Measurements from ENCODE around the gene TF. TPM values are rescaled to one million over a fixed set of nuclear protein-coding genes. Genes with fewer than 3 reads are reported as not detected.

The TF gene
- polyA plus RNA-seq, 3 donors: 0.73 TPM; not detected in 2

GRCh38 chr3:133775835-133776234 lies 29.6 kb downstream of the TF start:
- Histone ChIP-seq H3K27ac (ENCODE audit: low read depth in 1 of 2, low read length in 2 of 2) (no peak overlapping the region), H4K20me1 (ENCODE audit: insufficient read depth, low read length) (no peaks in the 10 kb centered on the region), H2AFZ (ENCODE audit: insufficient read depth, low read depth, low read length, poor library complexity, severe bottlenecking) (no peak overlapping the region), H3K79me2 (ENCODE audit: insufficient read depth, low read length) (no peaks in the 10 kb centered on the region), H3K27me3 (ENCODE audit: control insufficient read depth in 2 of 2, insufficient read depth in 2 of 2, low read length in 2 of 2) (no peaks in the 10 kb centered on the region), H3K36me3 (replicated peaks in 1 of 2; ENCODE audit: control insufficient read depth in 1 of 2, insufficient read depth in 2 of 2, low read length in 2 of 2) (no peaks in the 10 kb centered on the region), H3K4me2 (replicated peaks; ENCODE audit: extremely low read depth, low read length, poor library complexity, severe bottlenecking) (no peak overlapping the region), H3K4me1 (ENCODE audit: control insufficient read depth in 1 of 2, insufficient read depth in 2 of 2, low read length in 2 of 2) (no peaks in the 10 kb centered on the region), H3K9me3 (replicated peaks in 1 of 2; ENCODE audit: control insufficient read depth in 1 of 2, insufficient read depth in 1 of 2, low read length in 2 of 2) (peaks cover 0 to 2% of the 10 kb centered on the region in 2 donors), H3K9ac (ENCODE audit: insufficient read depth, low read length, poor library complexity, severe bottlenecking) (no peak overlapping the region), H3K4me3 (replicated peaks in 1 of 3; ENCODE audit: low read depth in 2 of 3, low read length in 3 of 3) (no peak overlapping the region)
- Mint-ChIP-seq H3K4me3 (no peak overlapping the region), H3K36me3 (no peaks in the 10 kb centered on the region), H3K9me3 (peaks cover 0 to 5% (median 0%) of the 10 kb centered on the region in 7 donors), H3K4me1 (no peaks in the 10 kb centered on the region), H3K27me3 (ENCODE audit: low read depth in 3 of 3) (peaks cover 3 to 10% (median 4%) of the 10 kb centered on the region in 3 donors), H3K27ac (no peak overlapping the region)
- 100% methylated on average over 1 of the region's 5 CpGs for WGBS (ENCODE audit: insufficient coverage)
- intact Hi-C loops (cut with micrococcal nuclease): no loop called here
- no peak for TF ChIP-seq CTCF (IDR thresholded peaks at IDR 0.05)
- no peak for DNase-seq

- H2AFZ ChIP-seq (ENCODE audit: insufficient read depth, low read depth, low read length, poor library complexity, severe bottlenecking): no peak overlapping the region
- Mint-ChIP-seq H3K9me3 (peaks cover 0 to 5% (median 0%) of the 10 kb centered on the region in 7 donors), H3K27me3 (ENCODE audit: low read depth in 3 of 3) (peaks cover 6 to 10% (median 7%) of the 10 kb centered on the region in 3 donors)
These were observed 30.7 kb downstream of the TF start for GRCh38 chr3:133776794-133777438.

More at GRCh38 chr3:133776794-133777438, 30.7 kb downstream of the TF start:
- H3K9me3 ChIP-seq (replicated peaks in 1 of 2; ENCODE audit: control insufficient read depth in 1 of 2, insufficient read depth in 1 of 2, low read length in 2 of 2): peaks cover 0 to 2% of the 10 kb centered on the region in 2 donors
- WGBS (ENCODE audit: insufficient coverage): 100% methylated on average over 2 of the region's 7 CpGs
- no peak overlapping the region for H3K9ac ChIP-seq (ENCODE audit: insufficient read depth, low read length, poor library complexity, severe bottlenecking)
- H3K4me1 ChIP-seq (ENCODE audit: control insufficient read depth in 1 of 2, insufficient read depth in 2 of 2, low read length in 2 of 2): no peaks in the 10 kb centered on the region
- no peak for TF ChIP-seq CTCF (IDR thresholded peaks at IDR 0.05)
- no peaks in the 10 kb centered on the region for H3K27me3 ChIP-seq (ENCODE audit: control insufficient read depth in 2 of 2, insufficient read depth in 2 of 2, low read length in 2 of 2)
- H3K27ac ChIP-seq (ENCODE audit: low read depth in 1 of 2, low read length in 2 of 2): no peak overlapping the region
- Mint-ChIP-seq H3K27ac (no peak overlapping the region), H3K36me3 (no peaks in the 10 kb centered on the region), H3K4me3 (no peak overlapping the region), H3K4me1 (no peaks in the 10 kb centered on the region)
- no peak overlapping the region for H3K4me2 ChIP-seq (replicated peaks; ENCODE audit: extremely low read depth, low read length, poor library complexity, severe bottlenecking)
- no peak for DNase-seq
- H3K79me2 ChIP-seq (ENCODE audit: insufficient read depth, low read length): no peaks in the 10 kb centered on the region
- no peaks in the 10 kb centered on the region for H4K20me1 ChIP-seq (ENCODE audit: insufficient read depth, low read length)
- H3K4me3 ChIP-seq (replicated peaks in 1 of 3; ENCODE audit: low read depth in 2 of 3, low read length in 3 of 3): no peak overlapping the region
- H3K36me3 ChIP-seq (replicated peaks in 1 of 2; ENCODE audit: control insufficient read depth in 1 of 2, insufficient read depth in 2 of 2, low read length in 2 of 2): no peaks in the 10 kb centered on the region
- intact Hi-C loops (cut with micrococcal nuclease): no loop called here

All from CD14-positive monocyte (primary cell).